Neuronal stem cell (in vitro differentiated cells): Measurements from ENCODE around the gene KLHDC4. TPM values are rescaled to one million over a fixed set of nuclear protein-coding genes. Genes with fewer than 3 reads are reported as not detected.
"Not testable (repeated sequence)": the region's sequence is repeated elsewhere in the genome, so short reads cannot be mapped to it uniquely, and the experiment has no call there.

Experiments used
- DNase-seq: peaks from one replicate; pipeline ENCODE4 v3.0.0-alpha.2; 2013; ENCODE audit warnings: low spot score
- H2AFZ ChIP-seq: one replicate; pipeline ENCODE4 v1.6.1; 2013; ENCODE audit warnings: mild to moderate bottlenecking, low read length, inconsistent platforms
- H2AK5ac ChIP-seq: 2 replicates; pipeline ENCODE4 v1.6.1; 2013; ENCODE audit warnings: low read depth, mild to moderate bottlenecking, inconsistent platforms, low read length, moderate library complexity, mixed read lengths
- H2BK120ac ChIP-seq: 2 replicates; pipeline ENCODE4 v1.6.1; 2013; ENCODE audit warnings: low read depth, mild to moderate bottlenecking, inconsistent platforms, low read length, moderate library complexity, mixed read lengths
- H2BK12ac ChIP-seq: one replicate; pipeline ENCODE4 v1.6.1; 2013; ENCODE audit warnings: low read length, inconsistent platforms
- H2BK15ac ChIP-seq: 2 replicates; pipeline ENCODE4 v1.6.1; 2013; ENCODE audit warnings: mild to moderate bottlenecking, low read length, inconsistent platforms, mixed read lengths
- H2BK5ac ChIP-seq: one replicate; pipeline ENCODE4 v1.6.1; 2013; ENCODE audit warnings: inconsistent platforms, mild to moderate bottlenecking, low read length, moderate library complexity
- H3K14ac ChIP-seq: one replicate; pipeline ENCODE4 v1.6.1; 2013; ENCODE audit warnings: low read length, inconsistent platforms
- H3K18ac ChIP-seq: 2 replicates; pipeline ENCODE4 v1.6.1; 2013; ENCODE audit warnings: low read length, inconsistent platforms
- H3K23ac ChIP-seq: 2 replicates; pipeline ENCODE4 v1.6.1; 2013; ENCODE audit warnings: low read depth, mild to moderate bottlenecking, mixed read lengths, low read length, inconsistent platforms; ENCODE audit not compliant: poor library complexity
- H3K27ac ChIP-seq: replicated peaks from 3 replicates; pipeline ENCODE4 v1.5.1; 2013; ENCODE audit warnings: low read length, inconsistent platforms
- H3K27me3 ChIP-seq, 3 experiments: 2 replicates each; pipeline ENCODE4 v1.6.1; 2013; ENCODE audit warnings: low read length in 3 of 3, mild to moderate bottlenecking in 2 of 3, inconsistent platforms in 1 of 3, low read depth in 1 of 3, mixed read lengths in 1 of 3, moderate library complexity in 1 of 3; ENCODE audit not compliant: control insufficient read depth in 3 of 3, insufficient read depth in 3 of 3
- H3K36me3 ChIP-seq, 2 donors: replicated peaks in 1 of 2; 2 replicates each; pipeline ENCODE4 v1.6.1; 2013; ENCODE audit warnings: low read length in 2 of 2; ENCODE audit not compliant: control insufficient read depth in 2 of 2, insufficient read depth in 2 of 2
- H3K4ac ChIP-seq: 2 replicates; pipeline ENCODE4 v1.6.1; 2013; ENCODE audit warnings: inconsistent platforms, mild to moderate bottlenecking, low read length, moderate library complexity
- H3K4me1 ChIP-seq, 2 donors: 1 replicate in 1 of 2; 2 replicates in 1 of 2; pipeline ENCODE4 v1.6.1; 2013; ENCODE audit warnings: low read length in 2 of 2, low read depth in 1 of 2; ENCODE audit not compliant: control insufficient read depth in 2 of 2, insufficient read depth in 1 of 2
- H3K4me2 ChIP-seq: one replicate; pipeline ENCODE4 v1.6.1; 2013; ENCODE audit warnings: mild to moderate bottlenecking, low read length, inconsistent platforms; ENCODE audit not compliant: insufficient read depth, poor library complexity, severe bottlenecking
- H3K4me3 ChIP-seq, 2 donors: 2 replicates each; pipeline ENCODE4 v1.5.1; 2013; ENCODE audit warnings: low read length in 2 of 2, mild to moderate bottlenecking in 2 of 2, inconsistent platforms in 1 of 2, moderate library complexity in 1 of 2
- H3K79me1 ChIP-seq: one replicate; pipeline ENCODE4 v1.6.1; 2013; ENCODE audit warnings: low read depth, mild to moderate bottlenecking, inconsistent platforms, low read length, moderate library complexity
- H3K9ac ChIP-seq: one replicate; pipeline ENCODE4 v1.6.1; 2013; ENCODE audit warnings: mild to moderate bottlenecking, low read depth, low read length, inconsistent platforms; ENCODE audit not compliant: poor library complexity
- H3K9me3 ChIP-seq, 2 donors: replicated peaks in 1 of 2; 2 replicates each; pipeline versions ENCODE3 to v1.6.1; 2013; ENCODE audit warnings: low read length in 2 of 2, mild to moderate bottlenecking in 2 of 2, inconsistent platforms in 1 of 2, low read depth in 1 of 2, mixed read lengths in 1 of 2, moderate library complexity in 1 of 2; ENCODE audit not compliant: control insufficient read depth in 2 of 2, insufficient read depth in 1 of 2
- H4K8ac ChIP-seq: one replicate; pipeline ENCODE4 v1.6.1; 2013; ENCODE audit warnings: low read depth, mild to moderate bottlenecking, inconsistent platforms, low read length, moderate library complexity
- H4K91ac ChIP-seq: one replicate; pipeline ENCODE4 v1.6.1; 2013; ENCODE audit warnings: low read length, low read depth, mild to moderate bottlenecking, inconsistent platforms; ENCODE audit not compliant: poor library complexity
- WGBS, 2 donors: extraction: QIAGEN DNeasy Blood & Tissue Kit; methylation state at CpG; one replicate each; pipeline ENCODE4 v1.1.7; 2013; ENCODE audit warnings: missing lambda C conversion rate in 2 of 2, mixed read lengths in 1 of 2; ENCODE audit not compliant: insufficient read length in 2 of 2, insufficient replicate concordance in 1 of 2; ENCODE audit errors: extremely low coverage in 2 of 2; 5-methylcytosine and 5-hydroxymethylcytosine counted together
- polyA plus RNA-seq, 2 experiments: library from polyadenylated mRNA; stranded (reverse); fragments of 200-250 nt; gene quantifications; one replicate each; pipeline ENCODE4 v1.2.3, GENCODE V29; 2013

KLHDC4 gene
- polyA plus RNA-seq (2013, experiment 1 of 2), result 15.3 TPM
- 15.0 TPM for polyA plus RNA-seq (2013, experiment 2 of 2)

- Histone ChIP-seq H4K91ac (no peak within 1 kb of the TSS), H2BK12ac (no peak within 1 kb of the TSS), H3K18ac (peak within 1 kb of the TSS; percentile 96), H3K4ac (no peak within 1 kb of the TSS), H2BK120ac (no peak within 1 kb of the TSS), H3K4me3 (peak within 1 kb of the TSS; percentile 84 to 94), H3K14ac (peak within 1 kb of the TSS; percentile 32), H3K23ac (peak within 1 kb of the TSS; percentile 92), H3K9me3 (no peaks in the 10 kb centered on the region), H4K8ac (no peak within 1 kb of the TSS), H3K27me3 (no peaks in the 10 kb centered on the region), H3K9ac (peak within 1 kb of the TSS; percentile 93), H2BK5ac (no peak within 1 kb of the TSS), H3K36me3 (peaks cover 19 to 35% of the 10 kb centered on the region in 2 donors), H2AFZ (peak within 1 kb of the TSS; percentile 95), H3K4me2 (peak within 1 kb of the TSS; percentile 75), H2AK5ac (peak within 1 kb of the TSS; percentile 86), H3K79me1 (peaks cover 12% of the 10 kb centered on the region), H2BK15ac (no peak within 1 kb of the TSS), H3K4me1 (peaks cover 5 to 8% of the 10 kb centered on the region in 2 donors), H3K27ac (no peak within 1 kb of the TSS)
- DNase-seq, result peak; percentile 81
- WGBS, 2 donors, result no CpG with 5 or more reads among the region's 60 CpGs
Measured at GRCh38 chr16:87765776-87766484, at the start of gene KLHDC4. Gene KLHDC4, minus strand, starts transcription at chr16:87765986. Its CDS starts 96 bp downstream, at chr16:87765890.

- Histone ChIP-seq H2BK12ac (peak overlapping the region; percentile 84), H2AFZ (no peak overlapping the region), H3K4ac (no peak overlapping the region), H3K23ac (peak overlapping the region; percentile 65), H3K14ac (no peak overlapping the region), H4K8ac (no peak overlapping the region), H3K4me2 (no peak overlapping the region), H2BK120ac (no peak overlapping the region), H3K27ac (no peak overlapping the region), H2BK5ac (no peak overlapping the region), H3K9ac (no peak overlapping the region), H3K79me1 (no peaks in the 10 kb centered on the region), H4K91ac (no peak overlapping the region), H3K4me3 (no peak overlapping the region), H3K9me3 (peaks cover 5 to 10% of the 10 kb centered on the region in 2 donors), H3K36me3 (no peaks in the 10 kb centered on the region), H2AK5ac (peak overlapping the region; percentile 77), H3K4me1 (peaks cover 0 to 3% of the 10 kb centered on the region in 2 donors), H2BK15ac (no peak overlapping the region), H3K18ac (peak overlapping the region; percentile 76), H3K27me3 (peaks cover 0 to 8% (median 0%) of the 10 kb centered on the region in 3 experiments)
- no CpG with 5 or more reads among the region's 5 CpGs for WGBS, 2 donors
- no peak for DNase-seq
Measured at GRCh38 chr16:87815567-87815966, 49.8 kb upstream of the KLHDC4 start.

- Histone ChIP-seq H2BK12ac (no peak overlapping the region), H3K4me1 (no peaks in the 10 kb centered on the region), H2BK120ac (no peak overlapping the region), H3K14ac (no peak overlapping the region), H3K18ac (no peak overlapping the region), H4K8ac (no peak overlapping the region), H3K4ac (no peak overlapping the region), H3K23ac (no peak overlapping the region), H2AK5ac (no peak overlapping the region), H3K4me2 (no peak overlapping the region), H3K9me3 (peaks cover 5 to 8% of the 10 kb centered on the region in 2 donors), H4K91ac (no peak overlapping the region), H3K79me1 (no peaks in the 10 kb centered on the region), H2BK5ac (no peak overlapping the region), H2AFZ (no peak overlapping the region), H3K27me3 (peaks cover 0 to 12% (median 0%) of the 10 kb centered on the region in 3 experiments), H2BK15ac (no peak overlapping the region), H3K9ac (no peak overlapping the region), H3K36me3 (no peaks in the 10 kb centered on the region), H3K4me3 (no peak overlapping the region), H3K27ac (no peak overlapping the region)
- DNase-seq, result no peak
- no CpG with 5 or more reads among the region's 10 CpGs for WGBS, 2 donors
Measured at GRCh38 chr16:87812200-87812656, 46.4 kb upstream of the KLHDC4 start.

GRCh38 chr16:87811454-87811853, 45.7 kb upstream of the KLHDC4 start:
- H4K8ac ChIP-seq, H2AFZ ChIP-seq, DNase-seq, H3K14ac ChIP-seq, H3K4me3 ChIP-seq, H2BK15ac ChIP-seq, H3K36me3 ChIP-seq, H3K9ac ChIP-seq, H2BK5ac ChIP-seq, H3K18ac ChIP-seq, H3K27ac ChIP-seq, H2BK120ac ChIP-seq, H3K4me2 ChIP-seq, H3K4ac ChIP-seq, H3K4me1 ChIP-seq, H3K79me1 ChIP-seq, H2BK12ac ChIP-seq, H2AK5ac ChIP-seq, H4K91ac ChIP-seq, H3K9me3 ChIP-seq, H3K23ac ChIP-seq: not testable (repeated sequence)
- WGBS, 2 donors, result no CpG with 5 or more reads among the region's 1 CpG
- H3K27me3 ChIP-seq, result peaks cover 0 to 12% (median 0%) of the 10 kb centered on the region in 3 experiments
